HCT116 (cell line): ENCODE results near the gene GPR108. TPM values are rescaled to one million over a fixed set of nuclear protein-coding genes. Genes with fewer than 3 reads are reported as not detected.
A peak's percentile ranks its signal among the peaks of the same experiment; 100 is the strongest.

ENCODE experiments used
- ATAC-seq: fragments of 200-7000 bp; cut with Tn5 transposase; 2 replicates; pipeline ENCODE4 v1.9.1; 2020; ENCODE audit warnings: mild to moderate bottlenecking, moderate library complexity
- BruUV-seq: library from RNA; stranded (reverse); fragments of 400-500 nt; replicated peaks from 2 replicates; lab custom pipeline; 2021; lab: Mats Ljungman, UMichigan
- CTCF ChIA-PET: fragments of 300-600 bp; sonication (Branson Sonifier 250); formaldehyde crosslinking; loops from one replicate; lab custom pipeline; 2021; ENCODE audit warnings: antibody characterized with exemption; lab: Charles Lee
- POLR2A ChIA-PET: fragments of 300-600, 350-600 bp; sonication (Branson Sonifier 250); formaldehyde crosslinking; loops from one replicate; lab custom pipeline; 2021; ENCODE audit warnings: antibody characterized with exemption; lab: Charles Lee
- RAD21 ChIA-PET, 2 experiments: fragments of 300-600 bp; sonication (Branson Sonifier 250); formaldehyde crosslinking; loops; one replicate each; lab custom pipeline; 2023; ENCODE audit warnings: low total read pairs in 2 of 2; ENCODE audit not compliant: uncharacterized antibody in 2 of 2, unreplicated experiment in 2 of 2, low non-redundant PET in 1 of 2; lab: Charles Lee
- DNase-seq: peaks from one replicate; pipeline ENCODE4 v3.0.0-alpha.2; 2010; ENCODE audit warnings: low read depth, low spot score
- H2AFZ ChIP-seq: fragments of 200-600 bp; shearing (Covaris generic), sonication (generic); 2 replicates; pipeline ENCODE4 v1.6.1; 2017; ENCODE audit warnings: low read depth, mixed run types, mixed read lengths, antibody characterized with exemption, low read length; ENCODE audit not compliant: poor library complexity, severe bottlenecking
- H3K27ac ChIP-seq: 2 replicates; pipeline ENCODE4 v1.5.1; 2012; ENCODE audit warnings: low read depth, low read length
- H3K27me3 ChIP-seq: fragments of 200-600 bp; sonication (generic); 2 replicates; pipeline ENCODE4 v1.6.1; 2016; ENCODE audit warnings: mixed run types, low read length, mixed read lengths; ENCODE audit not compliant: insufficient read depth
- H3K36me3 ChIP-seq, 2 experiments: fragments of 200-500 bp in 1 of 2; fragments of 200-600 bp in 1 of 2; sonication (Bioruptor generic) in 1 of 2; sonication (generic) in 1 of 2; 2 replicates each; pipeline versions ENCODE4 v1.5.1 to v1.6.1; 2014 to 2016; ENCODE audit warnings: low read length in 2 of 2, inconsistent platforms in 1 of 2, mixed read lengths in 1 of 2, mixed run types in 1 of 2; ENCODE audit not compliant: insufficient read depth in 2 of 2, control insufficient read depth in 1 of 2
- H3K4me1 ChIP-seq, 2 experiments: fragments of 200-600 bp in 1 of 2; sonication (generic) in 1 of 2; 2 replicates each; pipeline versions ENCODE4 v1.5.1 to v1.6.1; 2012 to 2017; ENCODE audit warnings: low read length in 2 of 2, inconsistent platforms in 1 of 2, mild to moderate bottlenecking in 1 of 2, mixed read lengths in 1 of 2, mixed run types in 1 of 2, moderate library complexity in 1 of 2; ENCODE audit not compliant: insufficient read depth in 2 of 2, control insufficient read depth in 1 of 2
- H3K4me2 ChIP-seq: fragments of 200-600 bp; sonication (generic); 2 replicates; pipeline ENCODE4 v1.6.1; 2017; ENCODE audit warnings: mixed run types, low read length, mixed read lengths
- H3K4me3 ChIP-seq, 2 experiments: fragments of 200-600 bp in 1 of 2; sonication (generic) in 1 of 2; replicated peaks in 1 of 2; 2 replicates each; pipeline ENCODE4 v1.5.1; 2011 to 2016; ENCODE audit warnings: low read length in 2 of 2, control low read depth in 1 of 2, low read depth in 1 of 2, mild to moderate bottlenecking in 1 of 2, mixed read lengths in 1 of 2, mixed run types in 1 of 2
- H3K79me2 ChIP-seq: fragments of 200-600 bp; sonication (generic); 2 replicates; pipeline ENCODE4 v1.6.1; 2017; ENCODE audit warnings: mild to moderate bottlenecking, mixed run types, low read length, moderate library complexity, mixed read lengths; ENCODE audit not compliant: insufficient read depth
- H3K9ac ChIP-seq: fragments of 200-600 bp; sonication (generic); 2 replicates; pipeline ENCODE4 v1.6.1; 2016; ENCODE audit warnings: low read length, mixed read lengths
- H3K9me2 ChIP-seq: fragments of 200-600 bp; sonication (generic), shearing (Covaris generic); 2 replicates; pipeline ENCODE4 v1.6.1; 2017; ENCODE audit warnings: mixed run types, mild to moderate bottlenecking, moderate library complexity; ENCODE audit not compliant: insufficient read depth
- H3K9me3 ChIP-seq, 2 experiments: fragments of 200-500 bp in 1 of 2; fragments of 200-600 bp in 1 of 2; sonication (Bioruptor generic) in 1 of 2; sonication (generic) in 1 of 2; 2 replicates each; pipeline ENCODE4 v1.6.1; 2014 to 2017; ENCODE audit warnings: low read length in 2 of 2, mixed read lengths in 2 of 2, inconsistent platforms in 1 of 2, low read depth in 1 of 2, mild to moderate bottlenecking in 1 of 2, mixed run types in 1 of 2, moderate library complexity in 1 of 2; ENCODE audit not compliant: control insufficient read depth in 1 of 2, insufficient read depth in 1 of 2
- H4K20me1 ChIP-seq: fragments of 200-600 bp; sonication (generic), shearing (Covaris generic); 2 replicates; pipeline ENCODE4 v1.6.1; 2017; ENCODE audit warnings: mixed run types, mild to moderate bottlenecking, moderate library complexity; ENCODE audit not compliant: insufficient read depth
- ATF3 ChIP-seq: IDR thresholded peaks from 2 replicates; pipeline ENCODE4 v1.6.1; 2012
- ELF1 ChIP-seq: IDR thresholded peaks from 2 replicates; pipeline ENCODE4 v1.6.1; 2012; ENCODE audit warnings: low read depth, borderline replicate concordance
- EZH2 ChIP-seq: fragments of 200-600 bp; sonication (generic); IDR thresholded peaks from 2 replicates; pipeline ENCODE4 v1.6.1; 2017; ENCODE audit warnings: antibody characterized with exemption, mixed run types
- FOSL1 ChIP-seq: IDR thresholded peaks from 2 replicates; pipeline ENCODE4 v1.6.1; 2012; ENCODE audit warnings: low read depth
- POLR2AphosphoS5 ChIP-seq: IDR thresholded peaks from 2 replicates; pipeline ENCODE4 v1.6.1; 2011; ENCODE audit warnings: mild to moderate bottlenecking, low read depth, low read length, moderate library complexity
- intact Hi-C: fragments of 100-400 bp; cut with micrococcal nuclease; formaldehyde crosslinking; loops from 2 replicates; pipeline ENCODE4 v1.10.0; 2022
- total RNA-seq: library from RNA; stranded (reverse); gene quantifications from one replicate; pipeline ENCODE4 v1.2.1, GENCODE V29; 2021; ENCODE audit not compliant: unreplicated experiment

Gene GPR108
- total RNA-seq, 1 experiment from 2014 or later, result 75.0 TPM

GRCh38 chr19:6739883-6740588, 2.7 kb upstream of the GPR108 start:
- Histone ChIP-seq H3K4me2 (peak overlapping the region; percentile 98), H3K27me3 (no peaks in the 10 kb centered on the region), H2AFZ (no peak overlapping the region), H3K9me3 (no peaks in the 10 kb centered on the region), H3K79me2 (peaks cover 63% of the 10 kb centered on the region), H3K27ac (peak overlapping the region; percentile 90), H3K4me1 (peaks cover 54 to 70% of the 10 kb centered on the region in 2 experiments), H3K9ac (peak overlapping the region; percentile 99), H3K4me3 (peak overlapping the region; percentile 95 to 99), H3K36me3 (peaks cover 9 to 15% of the 10 kb centered on the region in 2 experiments; a peak in 3 of 4 replicates), H3K9me2 (no peaks in the 10 kb centered on the region), H4K20me1 (no peaks in the 10 kb centered on the region)
- CTCF ChIA-PET, result no interaction called here
- no peak for TF ChIP-seq EZH2
- DNase-seq (no peak), ATAC-seq (no peak)
- intact Hi-C loops, result loop anchor here (1.0 to 5.0 kb wide), 3 partner anchors 27 to 368 kb away; partner anchors contain the start of genes ALKBH7 and SH2D3A
- RAD21 ChIA-PET, result no interaction called here
- POLR2A ChIA-PET, result no interaction called here
- BruUV-seq, result TSS peak; percentile 65

GRCh38 chr19:6739390-6739882, 2.1 kb upstream of the GPR108 start, which contains the start of gene TRIP10:
Gene TRIP10, plus strand, starts transcription at chr19:6739680. Its CDS starts 82 bp downstream, at chr19:6739762.
- Histone ChIP-seq H3K79me2 (peaks cover 62% of the 10 kb centered on the region), H3K4me1 (peaks cover 50 to 64% of the 10 kb centered on the region in 2 experiments)
- ATAC-seq, result peak; percentile 2

More at GRCh38 chr19:6739390-6739882, 2.1 kb upstream of the GPR108 start, which contains the start of gene TRIP10:
- intact Hi-C loops, result loop anchor here (1.0 to 5.0 kb wide), 3 partner anchors 28 to 367 kb away; partner anchors contain the start of genes ALKBH7 and SH2D3A
- Histone ChIP-seq H3K27me3 (no peaks in the 10 kb centered on the region), H4K20me1 (no peaks in the 10 kb centered on the region), H3K4me2 (peak within 1 kb of the TSS; percentile 98), H2AFZ (peak within 1 kb of the TSS; percentile 37), H3K9me2 (no peaks in the 10 kb centered on the region), H3K9me3 (no peaks in the 10 kb centered on the region), H3K4me3 (peak within 1 kb of the TSS; percentile 95 to 99), H3K27ac (peak within 1 kb of the TSS; percentile 90), H3K9ac (peak within 1 kb of the TSS; percentile 99), H3K36me3 (peaks cover 9 to 15% of the 10 kb centered on the region in 2 experiments; a peak in 3 of 4 replicates)
- ChIA-PET CTCF (interaction anchor here (1.4 to 3.9 kb wide), 2 partner anchors 29 to 123 kb away, joined by 6 to 91 read pairs; no protein-coding TSS in a partner anchor), RAD21 (interaction anchor here in 1 of 2 experiments (2.3 kb wide), 1 partner anchor 124 kb away, joined by 16 read pairs; no protein-coding TSS in a partner anchor), POLR2A (interaction anchor here (1.8 kb wide), 1 partner anchor 89 kb away, joined by 5 read pairs; no protein-coding TSS in a partner anchor)
- BruUV-seq, result no TSS peak
- TF ChIP-seq POLR2AphosphoS5 (peak; percentile 57), ATF3 (no peak), FOSL1 (no peak), ELF1 (no peak)
- DNase-seq, result no peak
